Trophoblast cell (in vitro differentiated cells and primary cell): Measurements from ENCODE around the gene COA7.

Experiments used
- DNase-seq, 2 donors: peaks; one replicate each; pipeline ENCODE4 v3.0.0-alpha.2; 2016
- H2AFZ ChIP-seq: 2 replicates; pipeline ENCODE4 v1.6.1; 2013; ENCODE audit warnings: low read length, moderate library complexity, mild to moderate bottlenecking; ENCODE audit not compliant: insufficient read depth, poor library complexity
- H2AK5ac ChIP-seq: 2 replicates; pipeline ENCODE4 v1.6.1; 2013; ENCODE audit warnings: mild to moderate bottlenecking, low read length
- H2BK120ac ChIP-seq: 2 replicates; pipeline ENCODE4 v1.6.1; 2013; ENCODE audit warnings: low read length, mild to moderate bottlenecking, moderate library complexity; ENCODE audit not compliant: insufficient read depth, poor library complexity
- H2BK12ac ChIP-seq: 2 replicates; pipeline ENCODE4 v1.6.1; 2013; ENCODE audit warnings: mild to moderate bottlenecking, low read length, moderate library complexity
- H2BK5ac ChIP-seq: 2 replicates; pipeline ENCODE4 v1.6.1; 2013; ENCODE audit warnings: low read length, low read depth, moderate library complexity, mild to moderate bottlenecking; ENCODE audit not compliant: poor library complexity
- H3K14ac ChIP-seq: 2 replicates; pipeline ENCODE4 v1.6.1; 2013; ENCODE audit warnings: mild to moderate bottlenecking, low read length
- H3K18ac ChIP-seq: 2 replicates; pipeline ENCODE4 v1.6.1; 2013; ENCODE audit warnings: mild to moderate bottlenecking, low read length
- H3K23ac ChIP-seq: 2 replicates; pipeline ENCODE4 v1.6.1; 2013; ENCODE audit warnings: low read length
- H3K27ac ChIP-seq: 2 replicates; pipeline ENCODE4 v1.5.1; 2013; ENCODE audit warnings: low read depth, mild to moderate bottlenecking, inconsistent platforms, low read length, moderate library complexity
- H3K27me3 ChIP-seq: 2 replicates; pipeline ENCODE4 v1.6.1; 2013; ENCODE audit warnings: inconsistent platforms, mild to moderate bottlenecking, low read length, moderate library complexity; ENCODE audit not compliant: insufficient read depth
- H3K36me3 ChIP-seq, 2 experiments: 1 replicate in 1 of 2; 2 replicates in 1 of 2; pipeline ENCODE4 v1.6.1; 2013; ENCODE audit warnings: low read length in 2 of 2, mild to moderate bottlenecking in 2 of 2, moderate library complexity in 1 of 2; ENCODE audit not compliant: insufficient read depth in 2 of 2, control insufficient read depth in 1 of 2
- H3K4ac ChIP-seq: 2 replicates; pipeline ENCODE4 v1.6.1; 2013; ENCODE audit warnings: low read depth, mild to moderate bottlenecking, low read length, moderate library complexity
- H3K4me1 ChIP-seq, 2 experiments: 1 replicate in 1 of 2; 2 replicates in 1 of 2; pipeline ENCODE4 v1.6.1; 2013; ENCODE audit warnings: low read length in 2 of 2, mild to moderate bottlenecking in 2 of 2, moderate library complexity in 1 of 2; ENCODE audit not compliant: insufficient read depth in 2 of 2, control insufficient read depth in 1 of 2
- H3K4me2 ChIP-seq: 2 replicates; pipeline ENCODE4 v1.6.1; 2013; ENCODE audit warnings: inconsistent platforms, mild to moderate bottlenecking, low read length, moderate library complexity
- H3K4me3 ChIP-seq: 2 replicates; pipeline ENCODE4 v1.5.1; 2013; ENCODE audit warnings: mild to moderate bottlenecking, low read depth, low read length, inconsistent platforms
- H3K79me1 ChIP-seq: one replicate; pipeline ENCODE4 v1.6.1; 2013; ENCODE audit warnings: low read length
- H3K79me2 ChIP-seq: 2 replicates; pipeline ENCODE4 v1.6.1; 2013; ENCODE audit warnings: low read length, mild to moderate bottlenecking; ENCODE audit not compliant: control insufficient read depth, insufficient read depth, poor library complexity
- H3K9ac ChIP-seq: 2 replicates; pipeline ENCODE4 v1.6.1; 2013; ENCODE audit warnings: mild to moderate bottlenecking, low read length
- H3K9me3 ChIP-seq: 2 replicates; pipeline ENCODE4 v1.6.1; 2013; ENCODE audit warnings: low read depth, mild to moderate bottlenecking, control low read depth, inconsistent platforms, low read length; ENCODE audit not compliant: insufficient read depth
- H4K12ac ChIP-seq: 2 replicates; pipeline ENCODE4 v1.6.1; 2013; ENCODE audit warnings: low read depth, mild to moderate bottlenecking, low read length, moderate library complexity
- H4K8ac ChIP-seq: 2 replicates; pipeline ENCODE4 v1.6.1; 2013; ENCODE audit warnings: low read depth, mild to moderate bottlenecking, low read length, moderate library complexity
- H4K91ac ChIP-seq: one replicate; pipeline ENCODE4 v1.6.1; 2013; ENCODE audit warnings: low read depth, mild to moderate bottlenecking, low read length, moderate library complexity
- WGBS: extraction: QIAGEN DNeasy Blood & Tissue Kit; methylation state at CpG from one replicate; pipeline ENCODE4 v1.1.7; 2013; ENCODE audit warnings: missing lambda C conversion rate; ENCODE audit not compliant: insufficient read length, insufficient coverage; ENCODE audit errors: extremely low coverage; 5-methylcytosine and 5-hydroxymethylcytosine counted together

The COA7 gene

DNA sequence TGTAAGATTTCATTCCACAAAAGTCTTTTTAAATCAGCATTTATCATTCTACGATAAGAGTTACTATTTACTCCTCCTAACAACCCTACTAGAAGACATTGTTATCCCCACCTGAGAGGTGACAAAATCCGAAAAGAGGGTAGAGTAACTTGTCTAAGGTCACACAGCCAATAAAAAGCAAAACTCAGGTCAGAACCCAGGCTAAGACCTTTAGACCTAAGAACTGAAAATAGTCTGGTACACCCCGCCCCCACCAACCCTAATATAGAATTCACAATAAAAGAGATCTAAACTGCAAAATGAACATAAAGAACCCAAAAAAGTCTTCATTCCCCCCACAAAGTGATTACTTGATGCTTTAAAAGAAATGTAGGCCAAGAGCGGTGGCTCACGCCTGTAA, 18.6 kb downstream of the COA7 start:
- H4K8ac ChIP-seq = no peak overlapping the region
- H4K91ac ChIP-seq = no peak overlapping the region
- no peak overlapping the region for H4K12ac ChIP-seq
- H3K18ac ChIP-seq = no peak overlapping the region
- no peak for DNase-seq
- H2BK12ac ChIP-seq = no peak overlapping the region
- no peak overlapping the region for H3K4me3 ChIP-seq
- H2BK120ac ChIP-seq = no peak overlapping the region
- H3K27ac ChIP-seq = no peak overlapping the region
- no peak overlapping the region for H3K9ac ChIP-seq
- no peaks in the 10 kb centered on the region for H3K9me3 ChIP-seq
- peaks cover 13 to 16% of the 10 kb centered on the region in 2 experiments for H3K4me1 ChIP-seq
- H3K23ac ChIP-seq = no peak overlapping the region
- H2AK5ac ChIP-seq = no peak overlapping the region
- no peak overlapping the region for H2AFZ ChIP-seq
- H3K36me3 ChIP-seq = no peaks in the 10 kb centered on the region
- H3K4ac ChIP-seq = no peak overlapping the region
- no peak overlapping the region for H2BK5ac ChIP-seq
- no peak overlapping the region for H3K14ac ChIP-seq
- no peaks in the 10 kb centered on the region for H3K27me3 ChIP-seq
- no peaks in the 10 kb centered on the region for H3K79me2 ChIP-seq
- H3K79me1 ChIP-seq = peaks cover 26% of the 10 kb centered on the region
- H3K4me2 ChIP-seq = no peak overlapping the region
- no CpG with 5 or more reads among the region's 5 CpGs for WGBS

- DNase-seq = no peak
- H3K9me3 ChIP-seq = no peaks in the 10 kb centered on the region
- H3K36me3 ChIP-seq = no peaks in the 10 kb centered on the region
Observed at GRCh38 chr1:52679048-52679447, 19.1 kb downstream of the COA7 start.

GRCh38 chr1:52677076-52677806, 20.9 kb downstream of the COA7 start:
- Histone ChIP-seq H3K14ac (no peak overlapping the region), H3K4me2 (no peak overlapping the region), H2BK120ac (peak overlapping the region; percentile 56), H3K36me3 (no peaks in the 10 kb centered on the region), H3K4me3 (no peak overlapping the region), H3K79me1 (peaks cover 41% of the 10 kb centered on the region), H2BK12ac (peak overlapping the region; percentile 89), H2AFZ (no peak overlapping the region), H4K91ac (peak overlapping the region; percentile 40), H2AK5ac (no peak overlapping the region), H3K79me2 (peaks cover 4% of the 10 kb centered on the region), H3K27me3 (no peaks in the 10 kb centered on the region), H3K18ac (no peak overlapping the region), H4K8ac (no peak overlapping the region), H3K9me3 (no peaks in the 10 kb centered on the region), H3K23ac (no peak overlapping the region), H3K4me1 (peaks cover 26 to 30% of the 10 kb centered on the region in 2 experiments), H3K4ac (no peak overlapping the region), H4K12ac (no peak overlapping the region), H3K27ac (no peak overlapping the region), H2BK5ac (no peak overlapping the region), H3K9ac (no peak overlapping the region)
- WGBS = no CpG with 5 or more reads among the region's 6 CpGs
- DNase-seq = no peak

More at GRCh38 chr1:52679048-52679447, 19.1 kb downstream of the COA7 start:
- Histone ChIP-seq H3K27ac (no peak overlapping the region), H3K79me1 (peaks cover 30% of the 10 kb centered on the region), H3K9ac (no peak overlapping the region), H2AFZ (no peak overlapping the region), H3K27me3 (no peaks in the 10 kb centered on the region), H2BK12ac (peak overlapping the region; percentile 60), H2BK5ac (no peak overlapping the region), H3K79me2 (peaks cover 2% of the 10 kb centered on the region), H4K12ac (no peak overlapping the region), H3K4me2 (no peak overlapping the region), H3K14ac (no peak overlapping the region), H3K4me1 (peaks cover 17 to 20% of the 10 kb centered on the region in 2 experiments), H2AK5ac (no peak overlapping the region), H3K4ac (no peak overlapping the region), H3K18ac (no peak overlapping the region), H4K91ac (no peak overlapping the region), H3K4me3 (no peak overlapping the region), H4K8ac (no peak overlapping the region), H3K23ac (no peak overlapping the region), H2BK120ac (no peak overlapping the region)
- WGBS = no CpG with 5 or more reads among the region's 1 CpG

DNA sequence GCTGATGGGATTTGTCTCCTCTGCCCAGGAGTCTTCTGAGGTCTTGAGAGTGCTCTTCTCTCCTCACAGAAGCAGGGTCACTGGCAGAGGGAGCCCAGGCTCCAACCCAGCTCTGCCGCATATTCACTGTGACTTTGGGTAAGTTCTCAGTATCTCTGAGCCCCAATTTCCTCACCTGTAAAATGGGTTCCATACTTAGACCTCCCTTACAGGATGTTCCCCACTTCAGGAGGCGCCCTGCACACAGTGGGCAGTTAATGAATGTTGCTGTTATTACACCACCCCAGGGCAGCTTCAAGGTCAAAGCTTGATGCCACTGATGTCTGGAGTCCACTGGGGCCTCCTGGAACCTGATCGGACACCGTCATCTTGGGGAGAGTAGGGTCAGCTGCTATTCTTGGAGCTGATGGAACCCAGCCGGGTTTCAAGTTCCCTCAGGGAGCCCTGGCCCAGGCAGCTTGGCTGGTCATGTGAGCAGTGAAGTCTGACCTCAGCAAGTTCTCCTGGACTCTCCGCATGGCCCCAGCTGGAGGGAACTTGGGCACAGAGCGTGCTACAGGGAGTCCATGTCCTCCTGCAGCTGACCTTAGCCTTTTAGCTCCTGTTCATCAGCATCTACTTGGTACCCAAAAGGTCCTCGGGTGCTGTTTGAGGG, 21.8 kb downstream of the COA7 start:
- peak overlapping the region; percentile 99 for H4K91ac ChIP-seq
- peak overlapping the region; percentile 77 for H2BK5ac ChIP-seq
- H2AK5ac ChIP-seq = peak overlapping the region; percentile 69
- no peak for DNase-seq
- no CpG with 5 or more reads among the region's 8 CpGs for WGBS
- peak overlapping the region; percentile 89 for H2BK12ac ChIP-seq
- H3K4me2 ChIP-seq = no peak overlapping the region
- H3K79me1 ChIP-seq = peaks cover 43% of the 10 kb centered on the region
- peak overlapping the region; percentile 59 for H4K8ac ChIP-seq
- H3K14ac ChIP-seq = peak overlapping the region; percentile 12
- H3K27me3 ChIP-seq = no peaks in the 10 kb centered on the region
- peak overlapping the region; percentile 30 for H2AFZ ChIP-seq
- no peak overlapping the region for H3K4me3 ChIP-seq
- peak overlapping the region; percentile 1 for H3K18ac ChIP-seq
- H3K9ac ChIP-seq = no peak overlapping the region
- peak overlapping the region; percentile 80 for H3K4ac ChIP-seq
- peaks cover 26 to 30% of the 10 kb centered on the region in 2 experiments for H3K4me1 ChIP-seq
- H4K12ac ChIP-seq = peak overlapping the region; percentile 19
- H3K9me3 ChIP-seq = no peaks in the 10 kb centered on the region
- no peak overlapping the region for H3K23ac ChIP-seq
- H3K79me2 ChIP-seq = peaks cover 4% of the 10 kb centered on the region
- peak overlapping the region; percentile 97 for H3K27ac ChIP-seq
- H3K36me3 ChIP-seq = no peaks in the 10 kb centered on the region
- peak overlapping the region; percentile 99 for H2BK120ac ChIP-seq
